HG03139 (cell line): ENCODE measurements around the gene KIF2C.
"Not testable (repeated sequence)": the region's sequence is repeated elsewhere in the genome, so short reads cannot be mapped to it uniquely, and the experiment has no call there.

Experiments used
- ATAC-seq: cut with Tn5 transposase; IDR thresholded peaks from one replicate; pipeline ENCODE4 v1.9.1; 2021; ENCODE audit not compliant: unreplicated experiment

Gene KIF2C

DNA sequence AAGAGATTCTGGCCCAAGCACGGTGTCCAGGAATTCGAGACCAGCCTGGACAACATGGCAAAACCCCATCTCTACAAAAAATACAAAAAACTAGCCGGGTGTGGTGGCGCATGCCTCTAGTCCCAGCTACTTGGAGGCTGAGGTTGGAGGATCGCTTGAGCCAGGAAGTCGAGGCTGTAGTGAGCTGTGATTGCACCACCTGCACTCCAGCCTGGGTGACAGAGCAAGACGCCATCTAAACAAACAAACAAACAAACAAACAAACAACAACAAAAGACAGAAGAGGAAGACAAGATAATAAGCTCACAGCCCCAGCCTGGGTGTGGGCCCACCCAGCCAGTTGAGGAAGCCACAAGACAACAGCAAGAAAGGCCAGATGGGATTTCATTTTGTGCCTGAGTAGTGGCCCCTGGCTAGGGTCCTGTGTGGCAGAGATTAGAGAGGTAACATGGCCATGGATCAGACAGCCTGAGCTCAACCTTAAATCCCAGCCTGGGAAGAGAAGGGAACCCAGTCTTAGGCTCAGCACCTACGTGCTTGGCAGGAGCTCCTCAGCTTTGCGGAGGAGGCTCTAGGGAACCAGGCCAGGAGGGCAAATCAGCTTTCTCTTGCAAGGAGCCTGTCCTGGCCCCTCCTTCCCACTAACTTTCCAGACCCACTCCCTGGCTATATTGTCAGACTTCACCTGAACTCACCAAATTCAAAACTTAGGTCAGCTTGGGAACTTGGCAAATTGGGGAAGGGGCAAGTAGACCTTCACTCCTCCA is 53.3 kb downstream of the KIF2C start:
- ATAC-seq, result no peak

GRCh38 chr1:44797886-44798285 is 58.2 kb downstream of the KIF2C start:
- not testable (repeated sequence) for ATAC-seq

DNA sequence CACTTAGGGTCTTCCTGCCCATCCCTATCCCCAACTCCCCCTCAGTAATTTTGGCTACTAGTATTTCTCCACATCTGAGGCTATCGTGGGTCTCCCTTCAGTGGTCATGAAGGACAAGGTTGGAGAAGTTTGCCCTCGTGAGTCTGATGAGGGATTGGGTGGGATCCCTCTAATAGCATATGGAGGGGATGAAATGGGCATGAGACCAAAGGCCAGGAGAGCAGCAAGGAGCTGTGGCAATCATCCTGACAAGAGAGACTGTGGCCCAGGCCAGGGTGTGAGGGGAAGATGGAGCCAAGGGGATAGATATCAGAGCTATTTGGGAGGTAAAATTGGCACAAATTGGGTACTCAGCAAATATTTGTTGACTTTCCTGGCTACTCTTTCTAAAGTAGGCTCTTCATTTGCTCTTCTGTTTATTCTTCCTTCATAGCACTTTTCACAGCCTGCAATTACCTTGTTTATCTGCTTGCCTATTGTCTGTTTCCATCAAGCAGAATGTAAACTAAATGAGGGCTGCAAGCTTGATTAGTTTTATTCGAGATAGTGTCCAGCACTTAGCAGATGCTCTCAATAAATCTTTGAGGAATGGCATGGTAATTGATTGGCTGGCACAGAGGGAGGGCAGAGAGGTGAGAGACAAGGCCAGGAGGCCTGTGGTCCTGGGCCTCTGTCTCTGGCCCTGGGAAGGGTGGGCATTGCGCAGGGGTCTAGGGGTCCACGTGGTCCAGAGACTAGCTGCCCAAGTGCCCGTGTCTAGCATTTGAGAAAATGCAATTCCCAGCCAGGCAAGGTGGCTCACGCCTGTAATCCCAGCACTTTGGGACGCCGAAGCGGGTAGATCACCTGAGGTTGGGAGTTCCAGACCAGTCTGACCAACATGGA is 59.1 kb downstream of the KIF2C start:
- no peak for ATAC-seq

- peak; percentile 79 for ATAC-seq
These were observed 60.3 kb downstream of the KIF2C start, which contains the start of gene PLK3 for GRCh38 chr1:44799770-44800584. PLK3 (plus strand) TSS chr1:44800377; CDS start chr1:44800464, 87 bp downstream.

DNA sequence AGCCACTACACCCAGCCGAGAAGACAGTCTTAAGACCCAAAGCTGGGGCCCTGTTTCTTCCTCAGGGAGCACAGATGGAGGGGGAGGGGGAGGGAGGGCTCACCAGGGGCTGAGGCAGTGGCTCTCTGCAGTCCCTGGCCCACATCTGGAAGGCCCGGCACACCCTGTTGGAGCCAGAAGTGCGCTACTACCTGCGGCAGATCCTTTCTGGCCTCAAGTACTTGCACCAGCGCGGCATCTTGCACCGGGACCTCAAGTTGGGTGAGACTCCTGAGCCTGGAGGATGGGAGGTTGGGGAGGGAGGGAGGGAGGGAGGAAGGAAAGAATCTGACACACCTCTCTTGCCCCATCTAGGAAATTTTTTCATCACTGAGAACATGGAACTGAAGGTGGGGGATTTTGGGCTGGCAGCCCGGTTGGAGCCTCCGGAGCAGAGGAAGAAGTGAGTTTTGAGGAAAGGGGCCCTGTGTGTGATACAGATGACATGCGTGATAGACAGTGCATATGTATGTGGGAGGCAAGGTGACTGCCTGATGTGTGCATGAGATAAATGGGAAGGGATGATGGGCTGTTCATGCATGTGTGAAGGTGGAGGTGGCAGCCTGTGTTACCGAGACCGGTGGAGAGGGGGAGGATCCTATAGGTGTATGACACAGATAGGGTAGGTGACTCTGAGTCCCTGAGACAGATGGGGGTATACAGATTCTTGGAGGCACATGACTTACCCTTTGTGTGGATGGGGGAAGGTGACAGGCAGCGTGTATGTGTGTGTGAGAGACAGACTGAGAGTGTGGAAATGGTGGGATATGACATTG is 62.1 kb downstream of the KIF2C start:
- no peak for ATAC-seq

GRCh38 chr1:44802306-44803061 is 62.8 kb downstream of the KIF2C start:
- no peak for ATAC-seq

- no peak for ATAC-seq
These were observed 63.4 kb downstream of the KIF2C start for GRCh38 chr1:44803062-44803311.

- no peak for ATAC-seq
These were observed 63.9 kb downstream of the KIF2C start for GRCh38 chr1:44803312-44804095.

GRCh38 chr1:44805311-44806024 is 65.8 kb downstream of the KIF2C start:
- ATAC-seq, result no peak

DNA sequence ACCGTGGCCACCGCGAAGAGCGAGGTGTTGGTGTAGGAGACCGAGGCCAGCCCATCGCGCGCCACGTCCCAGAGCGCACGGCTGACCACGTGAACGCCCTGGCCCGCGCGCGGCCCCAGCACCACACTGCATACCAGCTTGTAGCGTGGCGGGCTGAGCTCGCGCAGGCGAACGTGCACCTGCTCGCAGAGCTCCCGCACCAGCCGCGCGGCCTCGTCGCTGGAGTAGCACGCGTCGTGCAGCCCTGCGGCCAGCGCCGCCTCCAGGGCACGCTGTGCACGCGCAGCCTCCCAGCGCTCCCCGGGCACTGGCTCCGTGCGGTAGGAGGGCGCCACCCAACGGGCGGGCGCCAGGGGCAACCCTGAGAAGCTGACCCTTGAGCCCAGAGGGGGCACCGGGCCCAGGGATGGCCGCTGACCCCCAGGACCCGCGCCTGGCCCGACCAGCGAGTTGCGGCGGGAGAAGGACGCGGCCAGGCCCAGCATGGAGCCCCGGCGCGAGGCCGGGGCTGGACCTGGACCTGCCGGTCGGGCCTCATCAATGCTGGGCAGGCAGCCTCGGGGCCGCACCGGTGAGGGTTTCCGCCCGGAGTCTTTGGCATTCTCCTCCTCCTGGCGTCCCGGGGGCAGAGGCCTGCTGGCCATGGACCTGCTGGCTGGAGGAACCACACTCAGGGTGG is 66.5 kb downstream of the KIF2C start:
- ATAC-seq, result no peak

DNA sequence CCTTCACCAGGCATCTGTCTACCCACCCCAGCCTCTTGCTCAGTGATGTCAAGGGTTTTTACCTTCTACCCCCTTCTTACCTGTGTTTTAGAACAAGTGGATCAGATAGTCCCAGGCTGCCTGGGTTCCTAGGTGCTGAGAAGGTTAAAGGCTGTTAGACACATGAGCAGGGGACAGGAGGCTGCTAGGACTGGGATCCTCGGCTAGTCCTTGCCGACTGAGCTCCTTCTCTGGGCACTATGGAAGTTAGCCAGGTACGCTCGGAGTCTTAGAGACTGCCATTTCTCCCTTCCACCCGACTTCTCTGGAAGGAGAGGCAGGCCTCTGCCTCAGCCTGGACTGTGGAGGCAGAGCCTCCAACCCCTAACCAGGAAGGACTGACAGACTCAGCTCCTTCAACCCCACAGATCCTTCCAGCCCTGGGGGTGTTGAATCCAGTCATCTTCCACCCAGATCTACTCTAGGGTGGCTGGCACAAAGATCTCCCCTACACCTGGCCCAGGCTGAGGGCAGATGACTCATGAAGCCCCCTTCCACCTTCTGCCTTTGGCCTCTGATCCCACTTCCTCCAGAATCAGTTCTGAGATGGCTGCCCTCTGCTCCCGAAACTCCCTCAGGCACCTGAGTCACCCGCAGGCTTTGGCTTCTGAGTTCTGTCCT is 67.2 kb downstream of the KIF2C start, which contains the start of gene DYNLT4:
TSS of gene DYNLT4 (minus strand) at position 648 of the 660 bp plus-strand sequence. CDS start 683 bp downstream, outside the sequence.
- ATAC-seq, result no peak

DNA sequence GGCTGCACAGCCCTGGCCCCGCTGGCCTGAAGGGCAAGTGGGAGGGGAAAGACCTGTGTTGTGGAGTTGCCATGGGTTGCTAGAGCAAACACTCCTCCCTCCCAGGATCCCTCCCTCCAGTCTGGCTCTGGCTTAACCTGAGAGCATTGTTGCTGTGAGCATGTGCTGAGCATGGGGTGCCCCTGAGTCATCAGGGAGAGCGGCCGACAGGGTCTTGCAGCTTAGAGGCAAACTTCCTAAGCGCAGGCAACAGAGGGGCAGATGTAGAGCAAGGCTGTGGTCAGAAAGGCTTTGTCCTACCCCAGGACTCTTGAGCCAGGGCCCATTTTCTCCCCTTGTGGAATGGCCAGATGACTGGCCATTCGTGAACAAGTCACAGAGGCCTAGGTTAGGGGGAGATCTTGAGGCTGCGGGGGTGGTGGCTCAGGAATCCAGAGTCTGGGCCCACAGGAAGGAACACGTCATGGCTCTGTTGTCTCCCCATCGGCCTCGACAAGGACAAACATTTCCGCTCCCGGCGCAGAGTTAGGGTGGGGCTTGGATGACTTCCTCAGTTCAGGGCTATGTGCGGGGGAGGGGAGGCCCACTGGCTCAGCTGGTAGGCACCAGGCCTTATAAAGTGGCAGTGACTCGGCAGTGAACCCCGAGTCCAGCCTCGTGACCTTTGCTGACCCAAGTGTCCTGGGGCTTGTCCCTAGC is 67.9 kb downstream of the KIF2C start:
- no peak for ATAC-seq

GRCh38 chr1:44808063-44808937 is 68.7 kb downstream of the KIF2C start, which contains the start of gene BTBD19:
BTBD19 (plus strand) TSS chr1:44808523; CDS start chr1:44808821, 298 bp downstream.
- ATAC-seq, result no peak

DNA sequence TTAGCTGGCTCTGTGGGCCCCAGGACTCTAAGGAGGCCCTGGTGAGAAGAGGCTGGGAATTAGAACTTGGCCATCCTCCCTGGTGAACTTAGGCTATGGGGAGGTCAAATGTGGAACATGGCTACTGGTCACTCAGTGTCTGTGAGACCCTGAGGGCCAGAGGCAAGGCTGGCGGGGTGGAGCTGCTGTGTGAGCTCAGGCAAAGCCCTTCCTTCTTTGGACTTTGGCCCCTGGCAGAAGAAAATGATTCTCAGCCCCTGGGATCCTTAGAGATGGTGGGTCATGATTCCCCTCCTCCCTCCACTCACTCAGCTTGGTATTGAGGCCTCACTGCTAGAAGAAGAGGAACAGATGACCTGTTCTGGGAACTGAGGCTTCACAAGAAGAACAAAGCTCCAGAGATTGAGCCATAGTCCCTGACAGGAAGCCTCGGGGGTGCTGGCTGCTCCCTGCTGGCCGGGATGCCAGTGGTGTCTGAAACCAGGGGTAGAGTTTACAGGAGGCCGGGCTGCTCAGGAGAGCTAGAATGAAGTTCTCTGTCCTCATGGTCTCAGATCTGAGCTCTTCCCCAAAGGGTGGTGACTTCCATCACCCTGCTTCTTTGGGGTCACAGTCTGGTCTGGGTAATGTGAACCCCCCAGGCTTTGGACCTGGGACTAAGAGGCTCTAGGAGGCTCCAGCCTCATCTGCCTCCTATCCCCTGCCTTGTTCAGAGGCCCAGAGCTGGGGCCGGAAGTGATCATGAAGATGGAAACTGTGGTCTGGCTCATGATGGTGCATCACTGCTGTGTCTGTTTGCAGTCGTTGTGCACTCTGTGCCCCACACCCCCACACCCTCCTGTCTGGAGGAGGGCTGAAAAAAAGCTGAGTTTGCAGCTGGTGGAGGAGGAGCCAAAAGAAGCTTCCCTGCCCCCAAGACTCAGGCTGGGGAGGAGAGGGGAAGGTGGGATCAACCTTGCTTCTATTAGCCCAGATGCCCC is 69.6 kb downstream of the KIF2C start:
- ATAC-seq, result peak; percentile 38
